GM15510 (cell line): ENCODE measurements around the gene TCEAL6.
"Not testable (repeated sequence)": the region's sequence is repeated elsewhere in the genome, so short reads cannot be mapped to it uniquely, and the experiment has no call there.

Source experiments
- POLR2A ChIP-seq: IDR thresholded peaks from 3 replicates; pipeline ENCODE4 v1.6.1; 2011; ENCODE audit warnings: borderline replicate concordance; ENCODE audit not compliant: insufficient read length; ENCODE audit errors: extremely low read depth

TCEAL6 gene

GRCh38 chrX:102142274-102142673 lies at the start of gene TCEAL6:
TCEAL6 (minus strand) TSS chrX:102142481.
- not testable (repeated sequence) for TF ChIP-seq POLR2A

- no peak for TF ChIP-seq POLR2A
Observed at GRCh38 chrX:102185967-102186720, 43.9 kb upstream of the TCEAL6 start.

GRCh38 chrX:102155806-102156179 lies 13.5 kb upstream of the TCEAL6 start, which contains the start of gene BEX5:
BEX5 (minus strand) TSS chrX:102155977; CDS start chrX:102154265, 1,712 bp downstream.
- no peak for TF ChIP-seq POLR2A

- TF ChIP-seq POLR2A: no peak
Observed at GRCh38 chrX:102154900-102155805, 12.9 kb upstream of the TCEAL6 start.

- no peak for TF ChIP-seq POLR2A
Observed at GRCh38 chrX:102154218-102154860, 12.1 kb upstream of the TCEAL6 start.

- TF ChIP-seq POLR2A: no peak
Observed at GRCh38 chrX:102138064-102138463, 4.2 kb downstream of the TCEAL6 start.

- no peak for TF ChIP-seq POLR2A
Observed at GRCh38 chrX:102129473-102129872, 12.8 kb downstream of the TCEAL6 start.

- TF ChIP-seq POLR2A: no peak
Observed at GRCh38 chrX:102126863-102127262, 15.4 kb downstream of the TCEAL6 start.

- TF ChIP-seq POLR2A: not testable (repeated sequence)
Observed at GRCh38 chrX:102125436-102125835, 16.8 kb downstream of the TCEAL6 start, which contains the start of gene TCEAL2. TCEAL2 (plus strand) TSS chrX:102125679; CDS start chrX:102126831, 1,152 bp downstream.

- TF ChIP-seq POLR2A: no peak
Observed at GRCh38 chrX:102115748-102116147, 26.5 kb downstream of the TCEAL6 start.

- no peak for TF ChIP-seq POLR2A
Observed at GRCh38 chrX:102113367-102113766, 28.9 kb downstream of the TCEAL6 start.
